GDM1 (cell line): ENCODE measurements around the gene TXN2.
"Not testable (repeated sequence)": the region's sequence is repeated elsewhere in the genome, so short reads cannot be mapped to it uniquely, and the experiment has no call there.

ENCODE experiments used
- DNase-seq: peaks from one replicate; lab custom pipeline; 2025; lab: John Stamatoyannopoulos, UW

Gene TXN2

GRCh38 chr22:36430863-36431262 is 50.6 kb downstream of the TXN2 start:
- no peak for DNase-seq

GRCh38 chr22:36427952-36428351 is 53.5 kb downstream of the TXN2 start:
- not testable (repeated sequence) for DNase-seq

- no peak for DNase-seq
Observed at GRCh38 chr22:36425977-36426523, 55.4 kb downstream of the TXN2 start.

- no peak for DNase-seq
Observed at GRCh38 chr22:36424901-36425579, 56.4 kb downstream of the TXN2 start.

- not testable (repeated sequence) for DNase-seq
Observed at GRCh38 chr22:36424466-36424865, 57.0 kb downstream of the TXN2 start.

GRCh38 chr22:36423461-36424404 is 57.7 kb downstream of the TXN2 start:
- DNase-seq = peak; percentile 55

- no peak for DNase-seq
Observed at GRCh38 chr22:36422287-36423014, 59.0 kb downstream of the TXN2 start.

- DNase-seq = no peak
Observed at GRCh38 chr22:36419912-36420882, 61.2 kb downstream of the TXN2 start.

- DNase-seq = no peak
Observed at GRCh38 chr22:36419177-36419911, 62.1 kb downstream of the TXN2 start.

GRCh38 chr22:36417281-36417686 is 64.2 kb downstream of the TXN2 start:
- DNase-seq = no peak
